HG02763 (cell line): Measurements from ENCODE around the gene PTPRT.

ENCODE experiments used
- ATAC-seq: cut with Tn5 transposase; IDR thresholded peaks from one replicate; pipeline ENCODE4 v1.9.1; 2021; ENCODE audit warnings: mild to moderate bottlenecking, moderate library complexity; ENCODE audit not compliant: unreplicated experiment

Gene PTPRT

GRCh38 chr20:43029176-43029575 lies 160.5 kb downstream of the PTPRT start:
- no peak for ATAC-seq

- ATAC-seq: no peak
Measured at GRCh38 chr20:43028470-43028869, 161.2 kb downstream of the PTPRT start.

GRCh38 chr20:43023836-43024235 lies 165.9 kb downstream of the PTPRT start:
- ATAC-seq: no peak

GRCh38 chr20:43022568-43022967 lies 167.1 kb downstream of the PTPRT start:
- no peak for ATAC-seq

- ATAC-seq: no peak
Measured at GRCh38 chr20:43022081-43022480, 167.6 kb downstream of the PTPRT start.

- ATAC-seq: no peak
Measured at GRCh38 chr20:43017241-43018030, 172.3 kb downstream of the PTPRT start.

GRCh38 chr20:43016257-43016656 lies 173.4 kb downstream of the PTPRT start:
- no peak for ATAC-seq

GRCh38 chr20:43015566-43015965 lies 174.1 kb downstream of the PTPRT start:
- no peak for ATAC-seq

- no peak for ATAC-seq
Measured at GRCh38 chr20:43014206-43014605, 175.5 kb downstream of the PTPRT start.

- ATAC-seq: no peak
Measured at GRCh38 chr20:43011491-43011890, 178.2 kb downstream of the PTPRT start.

- no peak for ATAC-seq
Measured at GRCh38 chr20:43009532-43009931, 180.2 kb downstream of the PTPRT start.

GRCh38 chr20:43007525-43007924 lies 182.2 kb downstream of the PTPRT start:
- no peak for ATAC-seq

- no peak for ATAC-seq
Measured at GRCh38 chr20:43006651-43007375, 182.9 kb downstream of the PTPRT start.

GRCh38 chr20:43003318-43003944 lies 186.3 kb downstream of the PTPRT start:
- no peak for ATAC-seq

GRCh38 chr20:42996141-42996540 lies 193.6 kb downstream of the PTPRT start:
- no peak for ATAC-seq

GRCh38 chr20:42988319-42988718 lies 201.4 kb downstream of the PTPRT start:
- no peak for ATAC-seq

GRCh38 chr20:42987376-42988114 lies 202.2 kb downstream of the PTPRT start:
- ATAC-seq: no peak

GRCh38 chr20:42986143-42986773 lies 203.4 kb downstream of the PTPRT start:
- ATAC-seq: no peak

- ATAC-seq: no peak
Measured at GRCh38 chr20:42985628-42986027, 204.1 kb downstream of the PTPRT start.

GRCh38 chr20:42982218-42982617 lies 207.5 kb downstream of the PTPRT start:
- ATAC-seq: no peak

- ATAC-seq: no peak
Measured at GRCh38 chr20:42981253-42981652, 208.5 kb downstream of the PTPRT start.
